ENCODE results near the gene NCAM2.

Gene NCAM2

DNA sequence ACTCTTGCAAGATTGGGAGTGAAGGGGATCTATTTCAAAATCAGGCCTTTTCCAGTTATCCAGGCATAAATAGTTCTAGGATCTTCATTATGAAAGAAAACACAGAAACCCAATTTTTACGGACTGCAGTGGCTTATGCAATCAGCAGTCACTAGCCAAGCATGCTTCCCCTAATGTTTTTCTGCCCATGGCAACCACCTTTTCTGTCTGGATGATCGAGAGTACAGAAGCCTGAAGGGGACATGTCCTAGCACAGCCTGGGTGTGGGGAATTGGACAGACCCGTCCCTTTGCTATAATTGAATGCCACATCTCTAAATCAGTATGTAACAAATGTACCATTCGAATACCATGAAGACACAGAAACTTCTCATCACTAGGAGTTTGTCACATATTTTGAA is 29.8 kb upstream of the NCAM2 start:
- Histone ChIP-seq H3K4me3 (ENCODE audit: low read depth, low read length, poor library complexity, severe bottlenecking) (no peak overlapping the region), H3K4me2 (ENCODE audit: low read length) (no peak overlapping the region), H3K27me3 (ENCODE audit: insufficient read depth, low read length) (no peaks in the 10 kb centered on the region), H2AFZ (ENCODE audit: low read length) (no peak overlapping the region), H3F3A (ENCODE audit: insufficient read depth, low read length) (no peaks in the 10 kb centered on the region), H3K27ac (ENCODE audit: low read depth, low read length, poor library complexity, severe bottlenecking) (no peak overlapping the region), H4K20me1 (ENCODE audit: insufficient read depth, low read length) (no peaks in the 10 kb centered on the region), H3K4me1 (ENCODE audit: insufficient read depth, low read length, severe bottlenecking) (no peaks in the 10 kb centered on the region), H3K9me3 (ENCODE audit: low read length) (no peaks in the 10 kb centered on the region), H3K9me2 (ENCODE audit: low read depth, low read length) (no peaks in the 10 kb centered on the region), H3K36me3 (ENCODE audit: insufficient read depth, low read length) (no peaks in the 10 kb centered on the region), H3K79me2 (ENCODE audit: insufficient read depth, low read length) (no peaks in the 10 kb centered on the region), H3K9ac (ENCODE audit: low read length) (no peak overlapping the region)
- TF ChIP-seq, protein P1, sequence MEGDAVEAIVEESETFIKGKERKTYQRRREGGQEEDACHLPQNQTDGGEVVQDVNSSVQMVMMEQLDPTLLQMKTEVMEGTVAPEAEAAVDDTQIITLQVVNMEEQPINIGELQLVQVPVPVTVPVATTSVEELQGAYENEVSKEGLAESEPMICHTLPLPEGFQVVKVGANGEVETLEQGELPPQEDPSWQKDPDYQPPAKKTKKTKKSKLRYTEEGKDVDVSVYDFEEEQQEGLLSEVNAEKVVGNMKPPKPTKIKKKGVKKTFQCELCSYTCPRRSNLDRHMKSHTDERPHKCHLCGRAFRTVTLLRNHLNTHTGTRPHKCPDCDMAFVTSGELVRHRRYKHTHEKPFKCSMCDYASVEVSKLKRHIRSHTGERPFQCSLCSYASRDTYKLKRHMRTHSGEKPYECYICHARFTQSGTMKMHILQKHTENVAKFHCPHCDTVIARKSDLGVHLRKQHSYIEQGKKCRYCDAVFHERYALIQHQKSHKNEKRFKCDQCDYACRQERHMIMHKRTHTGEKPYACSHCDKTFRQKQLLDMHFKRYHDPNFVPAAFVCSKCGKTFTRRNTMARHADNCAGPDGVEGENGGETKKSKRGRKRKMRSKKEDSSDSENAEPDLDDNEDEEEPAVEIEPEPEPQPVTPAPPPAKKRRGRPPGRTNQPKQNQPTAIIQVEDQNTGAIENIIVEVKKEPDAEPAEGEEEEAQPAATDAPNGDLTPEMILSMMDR (IDR thresholded peaks at IDR 0.05; ENCODE audit: low read length) = no peak
- TF ChIP-seq EZH2 (IDR thresholded peaks at IDR 0.05; ENCODE audit: borderline replicate concordance, low read length) = no peak

DNA sequence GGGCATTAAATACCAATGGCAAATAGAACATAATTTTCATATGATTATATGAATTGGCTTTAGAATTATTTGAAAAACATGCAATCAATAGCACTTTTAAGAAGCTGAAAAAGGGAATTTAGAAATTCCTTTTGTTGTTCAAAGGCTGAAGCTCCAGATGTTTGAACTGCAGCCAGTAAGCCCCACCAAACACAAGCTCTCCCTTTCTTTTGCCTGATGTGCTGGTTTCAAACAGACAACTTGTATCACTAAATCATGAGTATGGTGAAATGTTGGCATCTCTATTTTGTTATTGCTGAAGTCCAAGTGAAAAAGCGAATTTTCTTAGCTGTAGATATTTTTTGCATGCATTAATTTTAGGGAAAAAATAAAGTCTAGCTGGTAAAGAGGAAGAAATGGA is 27.5 kb upstream of the NCAM2 start:
- H3K9ac ChIP-seq (ENCODE audit: low read length) = no peak overlapping the region
- H3K4me2 ChIP-seq (ENCODE audit: low read length) = no peak overlapping the region
- TF ChIP-seq, protein P1 (IDR thresholded peaks at IDR 0.05; ENCODE audit: low read length) = no peak
- no peaks in the 10 kb centered on the region for H3F3A ChIP-seq (ENCODE audit: insufficient read depth, low read length)
- no peaks in the 10 kb centered on the region for H3K9me2 ChIP-seq (ENCODE audit: low read depth, low read length)
- no peak overlapping the region for H2AFZ ChIP-seq (ENCODE audit: low read length)
- no peaks in the 10 kb centered on the region for H3K79me2 ChIP-seq (ENCODE audit: insufficient read depth, low read length)
- no peaks in the 10 kb centered on the region for H4K20me1 ChIP-seq (ENCODE audit: insufficient read depth, low read length)
- no peaks in the 10 kb centered on the region for H3K9me3 ChIP-seq (ENCODE audit: low read length)
- no peaks in the 10 kb centered on the region for H3K27me3 ChIP-seq (ENCODE audit: insufficient read depth, low read length)
- no peak overlapping the region for H3K27ac ChIP-seq (ENCODE audit: low read depth, low read length, poor library complexity, severe bottlenecking)
- H3K4me3 ChIP-seq (ENCODE audit: low read depth, low read length, poor library complexity, severe bottlenecking) = no peak overlapping the region
- no peaks in the 10 kb centered on the region for H3K36me3 ChIP-seq (ENCODE audit: insufficient read depth, low read length)
- no peaks in the 10 kb centered on the region for H3K4me1 ChIP-seq (ENCODE audit: insufficient read depth, low read length, severe bottlenecking)

DNA sequence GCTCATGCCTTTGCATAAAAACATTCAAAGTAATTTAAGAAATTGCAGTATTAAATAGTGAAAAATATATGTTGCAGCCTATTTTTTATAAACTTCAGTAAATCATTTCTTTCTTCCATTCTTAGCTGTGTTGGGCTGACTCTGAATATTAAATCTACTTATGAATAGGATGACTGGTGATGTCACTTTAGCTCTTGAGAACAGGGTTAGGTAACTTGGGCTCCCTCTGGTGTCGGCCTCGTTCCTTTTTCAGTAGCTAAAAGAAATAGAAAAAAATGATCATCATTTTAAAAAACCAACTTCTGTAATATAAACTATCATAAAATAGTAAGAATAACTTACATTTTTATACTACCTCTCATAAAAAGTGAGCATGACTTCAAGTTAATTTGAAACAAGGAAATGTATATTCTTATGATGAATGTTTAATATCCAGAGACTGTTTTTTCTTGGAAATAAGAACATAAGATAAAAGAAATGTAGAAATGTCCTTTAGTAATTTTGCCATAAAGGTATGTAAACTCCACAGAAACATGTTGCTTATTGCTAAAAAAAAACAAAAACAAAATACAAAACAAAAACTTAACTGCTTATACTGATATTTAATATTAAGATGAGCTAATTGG is 26.8 kb upstream of the NCAM2 start:
- Histone ChIP-seq H3K9me3 (ENCODE audit: low read length) (no peaks in the 10 kb centered on the region), H3K4me1 (ENCODE audit: insufficient read depth, low read length, severe bottlenecking) (no peaks in the 10 kb centered on the region), H3K4me2 (ENCODE audit: low read length) (no peak overlapping the region), H3K4me3 (ENCODE audit: low read depth, low read length, poor library complexity, severe bottlenecking) (no peak overlapping the region), H3K36me3 (ENCODE audit: insufficient read depth, low read length) (no peaks in the 10 kb centered on the region), H3K9me2 (ENCODE audit: low read depth, low read length) (no peaks in the 10 kb centered on the region), H3K27ac (ENCODE audit: low read depth, low read length, poor library complexity, severe bottlenecking) (no peak overlapping the region), H3K79me2 (ENCODE audit: insufficient read depth, low read length) (no peaks in the 10 kb centered on the region), H2AFZ (ENCODE audit: low read length) (no peak overlapping the region), H4K20me1 (ENCODE audit: insufficient read depth, low read length) (no peaks in the 10 kb centered on the region), H3K27me3 (ENCODE audit: insufficient read depth, low read length) (no peaks in the 10 kb centered on the region), H3K9ac (ENCODE audit: low read length) (no peak overlapping the region), H3F3A (ENCODE audit: insufficient read depth, low read length) (no peaks in the 10 kb centered on the region)
- TF ChIP-seq, protein P1 (IDR thresholded peaks at IDR 0.05; ENCODE audit: low read length) = peak; percentile 43
- TF ChIP-seq EZH2 (IDR thresholded peaks at IDR 0.05; ENCODE audit: borderline replicate concordance, low read length) = no peak

All from OCI-LY1 (cell line).